OCI-LY1 (cell line): ENCODE data around the gene ADGRF1.

Source experiments
- H2AFZ ChIP-seq: fragments of 200-600 bp; sonication (generic), shearing (Covaris generic); 2 replicates; pipeline ENCODE4 v1.6.0; 2014; ENCODE audit warnings: antibody characterized with exemption, mild to moderate bottlenecking, low read length
- H3F3A ChIP-seq: fragments of 200-600 bp; sonication (generic), shearing (Covaris generic); 2 replicates; pipeline ENCODE4 v1.6.0; 2014; ENCODE audit warnings: mild to moderate bottlenecking, antibody characterized with exemption, low read length, moderate library complexity; ENCODE audit not compliant: insufficient read depth
- H3K27ac ChIP-seq: fragments of 200-600 bp; sonication (generic); 2 replicates; pipeline ENCODE4 v1.5.1; 2014; ENCODE audit warnings: low read length, mixed run types, mild to moderate bottlenecking, low read depth; ENCODE audit not compliant: poor library complexity, severe bottlenecking
- H3K27me3 ChIP-seq: fragments of 200-600 bp; sonication (generic); 2 replicates; pipeline ENCODE4 v1.6.0; 2014; ENCODE audit warnings: antibody characterized with exemption, mild to moderate bottlenecking, low read length, moderate library complexity; ENCODE audit not compliant: insufficient read depth
- H3K36me3 ChIP-seq: fragments of 200-600 bp; sonication (generic); 2 replicates; pipeline ENCODE4 v1.6.1; 2014; ENCODE audit warnings: mild to moderate bottlenecking, antibody characterized with exemption, low read length, moderate library complexity, mixed read lengths; ENCODE audit not compliant: insufficient read depth
- H3K4me1 ChIP-seq: fragments of 200-600 bp; sonication (generic); 2 replicates; pipeline ENCODE4 v1.5.1; 2014; ENCODE audit warnings: mild to moderate bottlenecking, low read length, moderate library complexity; ENCODE audit not compliant: insufficient read depth, severe bottlenecking
- H3K4me2 ChIP-seq: fragments of 200-600 bp; sonication (generic), shearing (Covaris generic); 2 replicates; pipeline ENCODE4 v1.6.1; 2014; ENCODE audit warnings: low read length
- H3K4me3 ChIP-seq: fragments of 200-600 bp; sonication (generic); 2 replicates; pipeline ENCODE4 v1.5.1; 2014; ENCODE audit warnings: low read length, low read depth, mild to moderate bottlenecking, mixed read lengths; ENCODE audit not compliant: poor library complexity, severe bottlenecking
- H3K79me2 ChIP-seq: fragments of 200-600 bp; shearing (Covaris generic); 2 replicates; pipeline ENCODE4 v1.6.1; 2016; ENCODE audit warnings: mixed run types, low read length, mixed read lengths; ENCODE audit not compliant: insufficient read depth
- H3K9ac ChIP-seq: fragments of 200-600 bp; sonication (generic), shearing (Covaris generic); 2 replicates; pipeline ENCODE4 v1.6.1; 2014; ENCODE audit warnings: mild to moderate bottlenecking, low read length, mixed read lengths
- H3K9me2 ChIP-seq: fragments of 200-600 bp; sonication (generic), shearing (Covaris generic); 2 replicates; pipeline ENCODE4 v1.6.1; 2014; ENCODE audit warnings: low read depth, mild to moderate bottlenecking, low read length, mixed read lengths
- H3K9me3 ChIP-seq: fragments of 200-600 bp; shearing (Covaris generic); 2 replicates; pipeline ENCODE4 v1.6.1; 2014; ENCODE audit warnings: low read length, mixed read lengths
- H4K20me1 ChIP-seq: fragments of 200-600 bp; sonication (generic), shearing (Covaris generic); 2 replicates; pipeline ENCODE4 v1.6.0; 2016; ENCODE audit warnings: mild to moderate bottlenecking, low read length; ENCODE audit not compliant: insufficient read depth
- EZH2 ChIP-seq: fragments of 200-600 bp; sonication (generic), shearing (Covaris generic); IDR thresholded peaks from 2 replicates; pipeline ENCODE4 v1.8.0; 2017; ENCODE audit warnings: borderline replicate concordance, mixed run types, mild to moderate bottlenecking, antibody characterized with exemption, low read length, moderate library complexity, mixed read lengths
- TF ChIP-seq, protein P1 (sequence below): fragments of 200-600 bp; sonication (generic), shearing (Covaris generic); IDR thresholded peaks from 2 replicates; pipeline ENCODE4 v1.5.1; 2017; ENCODE audit warnings: mild to moderate bottlenecking, antibody characterized with exemption, low read length, moderate library complexity, mixed read lengths

ADGRF1 gene

DNA sequence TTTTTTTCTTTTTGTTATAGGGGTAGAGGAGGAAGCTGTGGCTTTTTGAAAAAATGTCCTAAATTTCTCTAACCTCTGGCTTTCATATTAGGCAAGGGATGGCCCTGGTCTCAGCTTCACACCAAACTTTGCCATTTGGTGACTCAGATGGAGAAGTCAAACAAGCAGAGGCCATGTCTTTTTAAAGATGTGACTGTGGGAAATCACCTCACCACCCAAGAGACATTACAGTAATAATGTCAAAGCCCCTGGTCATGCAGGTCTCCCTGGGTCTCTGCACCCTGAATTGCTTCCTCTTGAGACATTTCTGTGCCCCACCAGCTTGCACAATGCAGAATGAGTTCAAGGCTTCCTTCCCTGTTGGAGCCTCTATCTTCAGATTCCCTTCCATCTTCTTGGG, 80.9 kb downstream of the ADGRF1 start:
- no peak overlapping the region for H3K4me2 ChIP-seq
- no peaks in the 10 kb centered on the region for H3K4me1 ChIP-seq
- no peak overlapping the region for H3K9ac ChIP-seq
- H3K4me3 ChIP-seq: no peak overlapping the region
- H3K9me2 ChIP-seq: no peaks in the 10 kb centered on the region
- H3F3A ChIP-seq: no peaks in the 10 kb centered on the region
- H3K79me2 ChIP-seq: no peaks in the 10 kb centered on the region
- no peaks in the 10 kb centered on the region for H3K36me3 ChIP-seq
- no peak overlapping the region for H2AFZ ChIP-seq
- H3K9me3 ChIP-seq: no peaks in the 10 kb centered on the region
- H4K20me1 ChIP-seq: no peaks in the 10 kb centered on the region
- no peak overlapping the region for H3K27ac ChIP-seq
- H3K27me3 ChIP-seq: no peaks in the 10 kb centered on the region
- TF ChIP-seq, protein P1, sequence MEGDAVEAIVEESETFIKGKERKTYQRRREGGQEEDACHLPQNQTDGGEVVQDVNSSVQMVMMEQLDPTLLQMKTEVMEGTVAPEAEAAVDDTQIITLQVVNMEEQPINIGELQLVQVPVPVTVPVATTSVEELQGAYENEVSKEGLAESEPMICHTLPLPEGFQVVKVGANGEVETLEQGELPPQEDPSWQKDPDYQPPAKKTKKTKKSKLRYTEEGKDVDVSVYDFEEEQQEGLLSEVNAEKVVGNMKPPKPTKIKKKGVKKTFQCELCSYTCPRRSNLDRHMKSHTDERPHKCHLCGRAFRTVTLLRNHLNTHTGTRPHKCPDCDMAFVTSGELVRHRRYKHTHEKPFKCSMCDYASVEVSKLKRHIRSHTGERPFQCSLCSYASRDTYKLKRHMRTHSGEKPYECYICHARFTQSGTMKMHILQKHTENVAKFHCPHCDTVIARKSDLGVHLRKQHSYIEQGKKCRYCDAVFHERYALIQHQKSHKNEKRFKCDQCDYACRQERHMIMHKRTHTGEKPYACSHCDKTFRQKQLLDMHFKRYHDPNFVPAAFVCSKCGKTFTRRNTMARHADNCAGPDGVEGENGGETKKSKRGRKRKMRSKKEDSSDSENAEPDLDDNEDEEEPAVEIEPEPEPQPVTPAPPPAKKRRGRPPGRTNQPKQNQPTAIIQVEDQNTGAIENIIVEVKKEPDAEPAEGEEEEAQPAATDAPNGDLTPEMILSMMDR: no peak
- TF ChIP-seq EZH2: no peak

DNA sequence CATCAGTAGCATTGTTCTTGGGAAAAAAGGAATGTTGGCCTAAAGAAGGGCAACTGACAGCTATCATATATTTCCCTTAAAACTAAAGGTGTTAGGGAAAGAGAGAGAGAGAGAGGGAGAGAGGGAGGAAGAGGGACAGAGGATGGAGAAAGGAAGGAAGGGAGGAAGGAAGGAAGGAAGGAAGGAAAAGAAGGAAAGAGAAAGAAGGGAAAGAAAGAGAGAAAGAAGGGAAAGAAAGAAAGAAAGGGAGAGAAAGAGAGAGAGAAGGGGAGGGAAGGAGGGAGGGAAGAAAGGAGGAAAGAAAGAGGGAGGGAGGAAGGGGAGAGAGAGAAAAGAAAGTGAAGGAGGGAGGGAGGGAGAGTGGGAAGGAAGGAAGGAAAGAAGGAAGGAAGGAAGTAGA, 82.7 kb downstream of the ADGRF1 start:
- Histone ChIP-seq H3F3A (no peaks in the 10 kb centered on the region), H3K4me3 (no peak overlapping the region), H3K9me2 (no peaks in the 10 kb centered on the region), H3K27me3 (no peaks in the 10 kb centered on the region), H3K4me2 (no peak overlapping the region), H3K79me2 (no peaks in the 10 kb centered on the region), H3K27ac (no peak overlapping the region), H3K9me3 (no peaks in the 10 kb centered on the region), H3K9ac (no peak overlapping the region), H3K4me1 (no peaks in the 10 kb centered on the region), H4K20me1 (no peaks in the 10 kb centered on the region), H3K36me3 (no peaks in the 10 kb centered on the region), H2AFZ (no peak overlapping the region)
- TF ChIP-seq EZH2: no peak
- TF ChIP-seq, protein P1: no peak

DNA sequence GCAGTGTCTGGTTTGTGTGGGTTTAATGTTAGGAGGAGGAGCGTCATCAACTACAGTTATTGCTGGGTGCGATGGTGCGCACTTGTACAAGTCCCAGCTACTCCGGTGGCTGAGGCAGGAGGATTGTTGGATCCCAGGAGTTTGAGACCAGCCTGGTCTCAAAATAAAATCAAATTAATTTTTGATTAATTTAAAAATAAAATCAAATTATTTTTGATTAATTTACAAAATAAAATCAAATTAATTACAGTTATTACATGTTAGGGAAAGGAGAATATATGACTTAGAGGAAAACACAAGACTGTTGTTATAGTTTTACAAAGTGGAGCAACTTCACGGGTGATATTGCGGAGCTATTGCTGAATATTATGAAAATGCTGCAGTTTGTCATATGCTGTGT, 85.7 kb downstream of the ADGRF1 start:
- Histone ChIP-seq H3K4me1 (no peaks in the 10 kb centered on the region), H3K27me3 (no peaks in the 10 kb centered on the region), H3K27ac (no peak overlapping the region), H3K9me2 (no peaks in the 10 kb centered on the region), H3K4me2 (no peak overlapping the region), H3K79me2 (no peaks in the 10 kb centered on the region), H4K20me1 (no peaks in the 10 kb centered on the region), H2AFZ (no peak overlapping the region), H3F3A (no peaks in the 10 kb centered on the region), H3K9me3 (no peaks in the 10 kb centered on the region), H3K4me3 (no peak overlapping the region), H3K9ac (no peak overlapping the region), H3K36me3 (no peaks in the 10 kb centered on the region)
- TF ChIP-seq, protein P1: no peak
- TF ChIP-seq EZH2: no peak
